ENCODE data around the gene CHI3L2.

GRCh38 chr1:111219557-111220286 lies 7.8 kb upstream of the CHI3L2 start:
- TF ChIP-seq POLR2A (IDR thresholded peaks at IDR 0.05; ENCODE audit: low read length) (no peak), GATA1 (IDR thresholded peaks at IDR 0.05; ENCODE audit: low read depth, low read length) (no peak)
